DOHH2 (cell line): ENCODE results near the gene CDKL5.

Experiments used
- CTCF ChIP-seq: fragments of 200-600 bp; sonication (generic); IDR thresholded peaks from one replicate; pipeline ENCODE4 v1.5.1; 2014; ENCODE audit warnings: antibody characterized with exemption, mild to moderate bottlenecking, low read depth, low read length; ENCODE audit not compliant: poor library complexity, severe bottlenecking
- EZH2phosphoT487 ChIP-seq: fragments of 200-600 bp; sonication (generic); IDR thresholded peaks from 2 replicates; pipeline ENCODE4 v1.6.1; 2017; ENCODE audit warnings: borderline replicate concordance, mild to moderate bottlenecking, antibody characterized with exemption, low read length, moderate library complexity, mixed read lengths

DNA sequence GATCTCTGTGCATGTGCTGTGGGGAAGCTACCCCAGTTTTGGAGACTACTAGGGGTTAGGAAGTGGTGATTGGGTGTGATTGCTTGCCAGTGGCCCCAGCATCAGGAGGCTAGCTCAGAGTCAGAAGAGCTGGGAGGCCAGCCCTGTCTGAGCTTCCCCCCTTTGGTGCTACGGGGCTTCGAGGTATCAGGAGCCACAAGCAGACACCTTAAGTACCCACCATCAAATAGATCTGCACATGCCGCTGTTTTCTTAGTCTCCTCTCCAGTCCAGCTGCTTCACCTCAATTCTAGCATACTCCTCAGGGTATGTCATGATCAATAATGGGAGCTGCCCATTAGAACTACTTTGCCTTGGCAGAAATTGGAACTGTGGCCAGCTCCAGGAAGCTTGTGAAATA is 271.2 kb downstream of the CDKL5 start:
- TF ChIP-seq EZH2phosphoT487 (no peak), CTCF (no peak)
